Stomach smooth muscle (tissue), 2 donors: ENCODE measurements around the gene AQP1.
A peak's percentile ranks its signal among the peaks of the same experiment; 100 is the strongest.

Source experiments
- H3K27ac ChIP-seq: one replicate; pipeline ENCODE4 v1.7.0; 2013; ENCODE audit warnings: mild to moderate bottlenecking, low read length, inconsistent platforms
- H3K27me3 ChIP-seq, 2 donors: one replicate each; pipeline ENCODE4 v1.7.0; 2013; ENCODE audit warnings: low read length in 2 of 2; ENCODE audit not compliant: insufficient read depth in 2 of 2, control insufficient read depth in 1 of 2
- H3K36me3 ChIP-seq, 2 donors: one replicate each; pipeline ENCODE4 v1.7.0; 2013; ENCODE audit warnings: low read length in 2 of 2; ENCODE audit not compliant: control insufficient read depth in 2 of 2, insufficient read depth in 2 of 2
- H3K4me1 ChIP-seq: one replicate; pipeline ENCODE4 v1.7.0; 2013; ENCODE audit warnings: low read length; ENCODE audit not compliant: control insufficient read depth, insufficient read depth
- H3K4me3 ChIP-seq, 2 donors: one replicate each; pipeline ENCODE4 v1.7.0; 2013; ENCODE audit warnings: low read length in 2 of 2
- H3K9ac ChIP-seq, 2 donors: one replicate each; pipeline ENCODE4 v1.7.0; 2013; ENCODE audit warnings: low read length in 2 of 2, mild to moderate bottlenecking in 1 of 2
- H3K9me3 ChIP-seq, 2 donors: one replicate each; pipeline ENCODE4 v1.7.0; 2013; ENCODE audit warnings: low read length in 2 of 2; ENCODE audit not compliant: control insufficient read depth in 2 of 2
- donor health status: healthy.
- donor health status: Pancreatic carcinoma.

The AQP1 gene

GRCh38 chr7:30913821-30914515 is 2.3 kb downstream of the AQP1 start:
- peak overlapping the region; percentile 75 for H3K27ac ChIP-seq

GRCh38 chr7:30914596-30914995 is 2.9 kb downstream of the AQP1 start:
- Histone ChIP-seq H3K36me3 (no peaks in the 10 kb centered on the region), H3K4me3 (peak overlapping the region; percentile 91 to 94), H3K27me3 (no peaks in the 10 kb centered on the region), H3K4me1 (peaks cover 79% of the 10 kb centered on the region), H3K9ac (peak overlapping the region; percentile 51 to 80), H3K9me3 (no peaks in the 10 kb centered on the region), H3K27ac (peak overlapping the region; percentile 75)

More at GRCh38 chr7:30913821-30914515, 2.3 kb downstream of the AQP1 start:
- Histone ChIP-seq H3K27me3 (no peaks in the 10 kb centered on the region), H3K4me3 (peak overlapping the region; percentile 91 to 94), H3K9me3 (no peaks in the 10 kb centered on the region), H3K4me1 (peaks cover 80% of the 10 kb centered on the region), H3K36me3 (no peaks in the 10 kb centered on the region), H3K9ac (peak overlapping the region; percentile 51 to 80)

- peak overlapping the region; percentile 75 for H3K27ac ChIP-seq
- H3K9me3 ChIP-seq, result no peaks in the 10 kb centered on the region
- peak overlapping the region; percentile 47 to 51 for H3K9ac ChIP-seq
- H3K27me3 ChIP-seq, result no peaks in the 10 kb centered on the region
- H3K4me1 ChIP-seq, result peaks cover 79% of the 10 kb centered on the region
- no peaks in the 10 kb centered on the region for H3K36me3 ChIP-seq
- H3K4me3 ChIP-seq, result peak overlapping the region; percentile 91 to 94
These were observed 3.5 kb downstream of the AQP1 start for GRCh38 chr7:30915005-30915601.

GRCh38 chr7:30915751-30916150 is 4.1 kb downstream of the AQP1 start:
- H3K9ac ChIP-seq, result peak overlapping the region in 1 of 2 donors; percentile 58
- H3K27ac ChIP-seq, result peak overlapping the region; percentile 75
- no peaks in the 10 kb centered on the region for H3K9me3 ChIP-seq
- H3K4me1 ChIP-seq, result peaks cover 79% of the 10 kb centered on the region
- no peaks in the 10 kb centered on the region for H3K36me3 ChIP-seq
- H3K27me3 ChIP-seq, result no peaks in the 10 kb centered on the region
- peak overlapping the region in 1 of 2 donors; percentile 94 for H3K4me3 ChIP-seq

- Histone ChIP-seq H3K27me3 (no peaks in the 10 kb centered on the region), H3K9ac (peak overlapping the region in 1 of 2 donors; percentile 58), H3K27ac (peak overlapping the region; percentile 75)
These were observed 4.6 kb downstream of the AQP1 start for GRCh38 chr7:30916255-30916654.

GRCh38 chr7:30916767-30917166 is 5.1 kb downstream of the AQP1 start:
- Histone ChIP-seq H3K9ac (no peak overlapping the region), H3K27ac (peak overlapping the region; percentile 75), H3K4me1 (peaks cover 80% of the 10 kb centered on the region), H3K36me3 (no peaks in the 10 kb centered on the region), H3K9me3 (no peaks in the 10 kb centered on the region), H3K4me3 (peak overlapping the region in 1 of 2 donors; percentile 94), H3K27me3 (no peaks in the 10 kb centered on the region)

More at GRCh38 chr7:30916255-30916654, 4.6 kb downstream of the AQP1 start:
- H3K4me3 ChIP-seq, result peak overlapping the region in 1 of 2 donors; percentile 94
- H3K9me3 ChIP-seq, result no peaks in the 10 kb centered on the region
- no peaks in the 10 kb centered on the region for H3K36me3 ChIP-seq
- H3K4me1 ChIP-seq, result peaks cover 79% of the 10 kb centered on the region

GRCh38 chr7:30917216-30917893 is 5.7 kb downstream of the AQP1 start:
- peaks cover under 1 to 1% of the 10 kb centered on the region in 2 donors for H3K36me3 ChIP-seq
- H3K4me3 ChIP-seq, result peak overlapping the region in 1 of 2 donors; percentile 15
- no peaks in the 10 kb centered on the region for H3K27me3 ChIP-seq
- no peaks in the 10 kb centered on the region for H3K9me3 ChIP-seq
- peak overlapping the region; percentile 75 for H3K27ac ChIP-seq
- peaks cover 78% of the 10 kb centered on the region for H3K4me1 ChIP-seq
- no peak overlapping the region for H3K9ac ChIP-seq

GRCh38 chr7:30918676-30919075 is 7.0 kb downstream of the AQP1 start:
- Histone ChIP-seq H3K9ac (no peak overlapping the region), H3K36me3 (peaks cover 10 to 13% of the 10 kb centered on the region in 2 donors)

GRCh38 chr7:30920021-30920583 is 8.4 kb downstream of the AQP1 start:
- Histone ChIP-seq H3K36me3 (peaks cover 24 to 26% of the 10 kb centered on the region in 2 donors), H3K27me3 (no peaks in the 10 kb centered on the region), H3K4me1 (peaks cover 59% of the 10 kb centered on the region), H3K4me3 (peak overlapping the region in 1 of 2 donors; percentile 8), H3K9ac (peak overlapping the region in 1 of 2 donors; percentile 42), H3K9me3 (no peaks in the 10 kb centered on the region), H3K27ac (peak overlapping the region; percentile 71)

More at GRCh38 chr7:30918676-30919075, 7.0 kb downstream of the AQP1 start:
- Histone ChIP-seq H3K27ac (peak overlapping the region; percentile 37), H3K27me3 (no peaks in the 10 kb centered on the region), H3K4me3 (peak overlapping the region in 1 of 2 donors; percentile 22), H3K9me3 (no peaks in the 10 kb centered on the region), H3K4me1 (peaks cover 73% of the 10 kb centered on the region)
